ENCODE data around the gene APOA5. TPM values are rescaled to one million over a fixed set of nuclear protein-coding genes. Genes with fewer than 3 reads are reported as not detected.

The APOA5 gene
- total and polyA plus RNA-seq, 2 of the 13 experiments (the other 11 are each of a cell fraction or from before 2014, with no cell fraction given) = 44.0 to 49.1 TPM

DNA sequence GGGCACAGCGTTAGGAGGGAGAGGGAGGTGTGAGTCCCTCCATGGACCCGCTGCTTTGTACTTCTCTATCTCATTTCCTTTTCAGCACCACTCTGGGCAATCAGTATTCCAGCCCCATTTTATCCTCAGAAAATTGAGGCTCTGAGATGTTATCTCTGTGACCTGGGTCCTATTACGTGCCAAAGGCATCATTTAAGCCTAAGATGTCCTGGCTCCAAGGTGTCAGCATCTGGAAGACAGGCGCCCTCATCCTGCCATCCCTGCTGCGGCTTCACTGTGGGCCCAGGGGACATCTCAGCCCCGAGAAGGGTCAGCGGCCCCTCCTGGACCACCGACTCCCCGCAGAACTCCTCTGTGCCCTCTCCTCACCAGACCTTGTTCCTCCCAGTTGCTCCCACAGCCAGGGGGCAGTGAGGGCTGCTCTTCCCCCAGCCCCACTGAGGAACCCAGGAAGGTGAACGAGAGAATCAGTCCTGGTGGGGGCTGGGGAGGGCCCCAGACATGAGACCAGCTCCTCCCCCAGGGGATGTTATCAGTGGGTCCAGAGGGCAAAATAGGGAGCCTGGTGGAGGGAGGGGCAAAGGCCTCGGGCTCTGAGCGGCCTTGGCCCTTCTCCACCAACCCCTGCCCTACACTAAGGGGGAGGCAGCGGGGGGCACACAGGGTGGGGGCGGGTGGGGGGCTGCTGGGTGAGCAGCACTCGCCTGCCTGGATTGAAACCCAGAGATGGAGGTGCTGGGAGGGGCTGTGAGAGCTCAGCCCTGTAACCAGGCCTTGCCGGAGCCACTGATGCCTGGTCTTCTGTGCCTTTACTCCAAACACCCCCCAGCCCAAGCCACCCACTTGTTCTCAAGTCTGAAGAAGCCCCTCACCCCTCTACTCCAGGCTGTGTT, 37.2 kb upstream of the APOA5 start (continued):
- TF ChIP-seq, protein P1, sequence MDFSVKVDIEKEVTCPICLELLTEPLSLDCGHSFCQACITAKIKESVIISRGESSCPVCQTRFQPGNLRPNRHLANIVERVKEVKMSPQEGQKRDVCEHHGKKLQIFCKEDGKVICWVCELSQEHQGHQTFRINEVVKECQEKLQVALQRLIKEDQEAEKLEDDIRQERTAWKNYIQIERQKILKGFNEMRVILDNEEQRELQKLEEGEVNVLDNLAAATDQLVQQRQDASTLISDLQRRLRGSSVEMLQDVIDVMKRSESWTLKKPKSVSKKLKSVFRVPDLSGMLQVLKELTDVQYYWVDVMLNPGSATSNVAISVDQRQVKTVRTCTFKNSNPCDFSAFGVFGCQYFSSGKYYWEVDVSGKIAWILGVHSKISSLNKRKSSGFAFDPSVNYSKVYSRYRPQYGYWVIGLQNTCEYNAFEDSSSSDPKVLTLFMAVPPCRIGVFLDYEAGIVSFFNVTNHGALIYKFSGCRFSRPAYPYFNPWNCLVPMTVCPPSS (IDR thresholded peaks at IDR 0.05) = no peak
- TF ChIP-seq MYNN (CRISPR knock-in tag; IDR thresholded peaks at IDR 0.05; ENCODE audit: low read depth) (no peak), ZNF329 (CRISPR knock-in tag; IDR thresholded peaks at IDR 0.05; ENCODE audit: low read depth) (no peak; the same call in 1 of the 2 replicates), KLF6 (CRISPR knock-in tag; IDR thresholded peaks at IDR 0.05) (no peak; the same call in 1 of the 2 replicates), ZNF143 (CRISPR knock-in tag; IDR thresholded peaks at IDR 0.05) (no peak), ZNF879 (CRISPR knock-in tag; IDR thresholded peaks at IDR 0.05) (0 out of 2 replicates have a peak, but pooled peaks have one; percentile 9), ZNF891 (CRISPR knock-in tag; IDR thresholded peaks at IDR 0.05) (no peak; the same call in 1 of the 2 replicates), ZNF589 (CRISPR knock-in tag; conservative IDR thresholded peaks at IDR 0.05) (no peak), ADNP (CRISPR knock-in tag; IDR thresholded peaks at IDR 0.05) (peak; percentile 38; the same call in 1 of the 2 replicates), RELA (CRISPR knock-in tag; IDR thresholded peaks at IDR 0.05) (0 out of 2 replicates have a peak, but pooled peaks have one; percentile 65), MXI1 (IDR thresholded peaks at IDR 0.05; ENCODE audit: borderline replicate concordance, low read depth, low read length) (no peak), TAF1 (CRISPR knock-in tag; IDR thresholded peaks at IDR 0.05) (peak; percentile 15; the same call in 1 of the 2 replicates), HMG20B (CRISPR knock-in tag; conservative IDR thresholded peaks at IDR 0.05) (peak; percentile 76; the same call in 1 of the 2 replicates)
- TF ChIP-seq, protein P2, sequence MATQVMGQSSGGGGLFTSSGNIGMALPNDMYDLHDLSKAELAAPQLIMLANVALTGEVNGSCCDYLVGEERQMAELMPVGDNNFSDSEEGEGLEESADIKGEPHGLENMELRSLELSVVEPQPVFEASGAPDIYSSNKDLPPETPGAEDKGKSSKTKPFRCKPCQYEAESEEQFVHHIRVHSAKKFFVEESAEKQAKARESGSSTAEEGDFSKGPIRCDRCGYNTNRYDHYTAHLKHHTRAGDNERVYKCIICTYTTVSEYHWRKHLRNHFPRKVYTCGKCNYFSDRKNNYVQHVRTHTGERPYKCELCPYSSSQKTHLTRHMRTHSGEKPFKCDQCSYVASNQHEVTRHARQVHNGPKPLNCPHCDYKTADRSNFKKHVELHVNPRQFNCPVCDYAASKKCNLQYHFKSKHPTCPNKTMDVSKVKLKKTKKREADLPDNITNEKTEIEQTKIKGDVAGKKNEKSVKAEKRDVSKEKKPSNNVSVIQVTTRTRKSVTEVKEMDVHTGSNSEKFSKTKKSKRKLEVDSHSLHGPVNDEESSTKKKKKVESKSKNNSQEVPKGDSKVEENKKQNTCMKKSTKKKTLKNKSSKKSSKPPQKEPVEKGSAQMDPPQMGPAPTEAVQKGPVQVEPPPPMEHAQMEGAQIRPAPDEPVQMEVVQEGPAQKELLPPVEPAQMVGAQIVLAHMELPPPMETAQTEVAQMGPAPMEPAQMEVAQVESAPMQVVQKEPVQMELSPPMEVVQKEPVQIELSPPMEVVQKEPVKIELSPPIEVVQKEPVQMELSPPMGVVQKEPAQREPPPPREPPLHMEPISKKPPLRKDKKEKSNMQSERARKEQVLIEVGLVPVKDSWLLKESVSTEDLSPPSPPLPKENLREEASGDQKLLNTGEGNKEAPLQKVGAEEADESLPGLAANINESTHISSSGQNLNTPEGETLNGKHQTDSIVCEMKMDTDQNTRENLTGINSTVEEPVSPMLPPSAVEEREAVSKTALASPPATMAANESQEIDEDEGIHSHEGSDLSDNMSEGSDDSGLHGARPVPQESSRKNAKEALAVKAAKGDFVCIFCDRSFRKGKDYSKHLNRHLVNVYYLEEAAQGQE (IDR thresholded peaks at IDR 0.05; ENCODE audit: borderline replicate concordance in 1 of 2, low read depth in 1 of 2, low read length in 2 of 2) = 0 out of 4 replicates have a peak, but pooled peaks of 1 of the 2 experiments have one; percentile 51
- TF ChIP-seq, protein P3, sequence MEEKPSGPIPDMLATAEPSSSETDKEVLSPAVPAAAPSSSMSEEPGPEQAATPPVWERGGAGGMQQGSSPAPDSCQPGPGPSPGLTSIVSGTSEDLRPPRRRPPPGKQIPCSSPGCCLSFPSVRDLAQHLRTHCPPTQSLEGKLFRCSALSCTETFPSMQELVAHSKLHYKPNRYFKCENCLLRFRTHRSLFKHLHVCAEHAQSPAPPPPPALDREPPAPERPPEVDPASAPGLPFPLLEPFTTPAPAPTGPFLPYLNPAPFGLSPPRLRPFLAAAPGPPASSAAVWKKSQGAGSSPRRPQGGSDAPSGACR (CRISPR knock-in tag; IDR thresholded peaks at IDR 0.05) = no peak; the same call in 1 of the 2 replicates
- TF ChIP-seq, protein P4, sequence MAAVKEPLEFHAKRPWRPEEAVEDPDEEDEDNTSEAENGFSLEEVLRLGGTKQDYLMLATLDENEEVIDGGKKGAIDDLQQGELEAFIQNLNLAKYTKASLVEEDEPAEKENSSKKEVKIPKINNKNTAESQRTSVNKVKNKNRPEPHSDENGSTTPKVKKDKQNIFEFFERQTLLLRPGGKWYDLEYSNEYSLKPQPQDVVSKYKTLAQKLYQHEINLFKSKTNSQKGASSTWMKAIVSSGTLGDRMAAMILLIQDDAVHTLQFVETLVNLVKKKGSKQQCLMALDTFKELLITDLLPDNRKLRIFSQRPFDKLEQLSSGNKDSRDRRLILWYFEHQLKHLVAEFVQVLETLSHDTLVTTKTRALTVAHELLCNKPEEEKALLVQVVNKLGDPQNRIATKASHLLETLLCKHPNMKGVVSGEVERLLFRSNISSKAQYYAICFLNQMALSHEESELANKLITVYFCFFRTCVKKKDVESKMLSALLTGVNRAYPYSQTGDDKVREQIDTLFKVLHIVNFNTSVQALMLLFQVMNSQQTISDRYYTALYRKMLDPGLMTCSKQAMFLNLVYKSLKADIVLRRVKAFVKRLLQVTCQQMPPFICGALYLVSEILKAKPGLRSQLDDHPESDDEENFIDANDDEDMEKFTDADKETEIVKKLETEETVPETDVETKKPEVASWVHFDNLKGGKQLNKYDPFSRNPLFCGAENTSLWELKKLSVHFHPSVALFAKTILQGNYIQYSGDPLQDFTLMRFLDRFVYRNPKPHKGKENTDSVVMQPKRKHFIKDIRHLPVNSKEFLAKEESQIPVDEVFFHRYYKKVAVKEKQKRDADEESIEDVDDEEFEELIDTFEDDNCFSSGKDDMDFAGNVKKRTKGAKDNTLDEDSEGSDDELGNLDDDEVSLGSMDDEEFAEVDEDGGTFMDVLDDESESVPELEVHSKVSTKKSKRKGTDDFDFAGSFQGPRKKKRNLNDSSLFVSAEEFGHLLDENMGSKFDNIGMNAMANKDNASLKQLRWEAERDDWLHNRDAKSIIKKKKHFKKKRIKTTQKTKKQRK (IDR thresholded peaks at IDR 0.05; ENCODE audit: low read length) = no peak
- TF ChIP-seq, protein P5, sequence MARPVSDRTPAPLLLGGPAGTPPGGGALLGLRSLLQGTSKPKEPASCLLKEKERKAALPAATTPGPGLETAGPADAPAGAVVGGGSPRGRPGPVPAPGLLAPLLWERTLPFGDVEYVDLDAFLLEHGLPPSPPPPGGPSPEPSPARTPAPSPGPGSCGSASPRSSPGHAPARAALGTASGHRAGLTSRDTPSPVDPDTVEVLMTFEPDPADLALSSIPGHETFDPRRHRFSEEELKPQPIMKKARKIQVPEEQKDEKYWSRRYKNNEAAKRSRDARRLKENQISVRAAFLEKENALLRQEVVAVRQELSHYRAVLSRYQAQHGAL (CRISPR knock-in tag; IDR thresholded peaks at IDR 0.05; ENCODE audit: not compliant biosample characterization) = no peak

Measured in HepG2 (cell line).